ENCODE results near the gene CIB4. TPM values are rescaled to one million over a fixed set of nuclear protein-coding genes. Genes with fewer than 3 reads are reported as not detected.
A peak's percentile ranks its signal among the peaks of the same experiment; 100 is the strongest.

Gene CIB4
- total RNA-seq, 1 donor from 2014 or later: not detected

GRCh38 chr2:26599387-26599786, 41.8 kb downstream of the CIB4 start:
- H3K27ac Mint-ChIP-seq (ENCODE audit: unreplicated experiment): no peak overlapping the region
- peaks cover 3% of the 10 kb centered on the region for H3K9me3 Mint-ChIP-seq (ENCODE audit: unreplicated experiment)
- peaks cover 8% of the 10 kb centered on the region for H3K4me1 Mint-ChIP-seq (ENCODE audit: low read depth, unreplicated experiment)
- peaks cover 5% of the 10 kb centered on the region for H3K36me3 Mint-ChIP-seq (ENCODE audit: unreplicated experiment)
- H3K4me3 Mint-ChIP-seq (ENCODE audit: unreplicated experiment): no peak overlapping the region
- H3K27me3 Mint-ChIP-seq (ENCODE audit: unreplicated experiment): peaks cover 3% of the 10 kb centered on the region
- DNase-seq: no peak
- no peak for TF ChIP-seq CTCF (IDR thresholded peaks at IDR 0.05; ENCODE audit: partially characterized antibody, unreplicated experiment)

GRCh38 chr2:26598996-26599373, 42.2 kb downstream of the CIB4 start:
- H3K4me1 Mint-ChIP-seq (ENCODE audit: low read depth, unreplicated experiment): peaks cover 8% of the 10 kb centered on the region
- no peak for DNase-seq
- no peak for TF ChIP-seq CTCF (IDR thresholded peaks at IDR 0.05; ENCODE audit: partially characterized antibody, unreplicated experiment)
- peaks cover 5% of the 10 kb centered on the region for H3K36me3 Mint-ChIP-seq (ENCODE audit: unreplicated experiment)
- H3K4me3 Mint-ChIP-seq (ENCODE audit: unreplicated experiment): no peak overlapping the region
- H3K27ac Mint-ChIP-seq (ENCODE audit: unreplicated experiment): no peak overlapping the region
- peaks cover 3% of the 10 kb centered on the region for H3K27me3 Mint-ChIP-seq (ENCODE audit: unreplicated experiment)
- peaks cover 3% of the 10 kb centered on the region for H3K9me3 Mint-ChIP-seq (ENCODE audit: unreplicated experiment)

- H3K27me3 Mint-ChIP-seq (ENCODE audit: unreplicated experiment): peaks cover 3% of the 10 kb centered on the region
- no peak overlapping the region for H3K4me3 Mint-ChIP-seq (ENCODE audit: unreplicated experiment)
- TF ChIP-seq CTCF (IDR thresholded peaks at IDR 0.05; ENCODE audit: partially characterized antibody, unreplicated experiment): no peak
- no peak for DNase-seq
- peaks cover 5% of the 10 kb centered on the region for H3K36me3 Mint-ChIP-seq (ENCODE audit: unreplicated experiment)
- H3K9me3 Mint-ChIP-seq (ENCODE audit: unreplicated experiment): peaks cover 3% of the 10 kb centered on the region
- H3K27ac Mint-ChIP-seq (ENCODE audit: unreplicated experiment): no peak overlapping the region
- H3K4me1 Mint-ChIP-seq (ENCODE audit: low read depth, unreplicated experiment): peaks cover 8% of the 10 kb centered on the region
Observed at GRCh38 chr2:26598336-26598995, 42.7 kb downstream of the CIB4 start.

GRCh38 chr2:26597197-26597596, 44.0 kb downstream of the CIB4 start:
- Mint-ChIP-seq H3K9me3 (ENCODE audit: unreplicated experiment) (peaks cover 6% of the 10 kb centered on the region), H3K4me3 (ENCODE audit: unreplicated experiment) (no peak overlapping the region), H3K36me3 (ENCODE audit: unreplicated experiment) (peaks cover 12% of the 10 kb centered on the region), H3K27ac (ENCODE audit: unreplicated experiment) (no peak overlapping the region), H3K4me1 (ENCODE audit: low read depth, unreplicated experiment) (peaks cover 8% of the 10 kb centered on the region), H3K27me3 (ENCODE audit: unreplicated experiment) (peaks cover 6% of the 10 kb centered on the region)
- TF ChIP-seq CTCF (IDR thresholded peaks at IDR 0.05; ENCODE audit: partially characterized antibody, unreplicated experiment): no peak
- DNase-seq: no peak

GRCh38 chr2:26595146-26595545, 46.0 kb downstream of the CIB4 start:
- Mint-ChIP-seq H3K4me3 (ENCODE audit: unreplicated experiment) (no peak overlapping the region), H3K4me1 (ENCODE audit: low read depth, unreplicated experiment) (peaks cover 12% of the 10 kb centered on the region), H3K36me3 (ENCODE audit: unreplicated experiment) (peaks cover 7% of the 10 kb centered on the region), H3K27ac (ENCODE audit: unreplicated experiment) (no peak overlapping the region), H3K27me3 (ENCODE audit: unreplicated experiment) (peaks cover 8% of the 10 kb centered on the region), H3K9me3 (ENCODE audit: unreplicated experiment) (peaks cover 6% of the 10 kb centered on the region)
- peak; percentile 2 for DNase-seq
- no peak for TF ChIP-seq CTCF (IDR thresholded peaks at IDR 0.05; ENCODE audit: partially characterized antibody, unreplicated experiment)
